ENCODE results near the gene LRRC46. TPM values are rescaled to one million over a fixed set of nuclear protein-coding genes. Genes with fewer than 3 reads are reported as not detected.

The LRRC46 gene
- total and polyA plus RNA-seq, 2 of the 13 experiments (the other 11 are each of a cell fraction or from before 2014, with no cell fraction given), result 0.09 TPM

DNA sequence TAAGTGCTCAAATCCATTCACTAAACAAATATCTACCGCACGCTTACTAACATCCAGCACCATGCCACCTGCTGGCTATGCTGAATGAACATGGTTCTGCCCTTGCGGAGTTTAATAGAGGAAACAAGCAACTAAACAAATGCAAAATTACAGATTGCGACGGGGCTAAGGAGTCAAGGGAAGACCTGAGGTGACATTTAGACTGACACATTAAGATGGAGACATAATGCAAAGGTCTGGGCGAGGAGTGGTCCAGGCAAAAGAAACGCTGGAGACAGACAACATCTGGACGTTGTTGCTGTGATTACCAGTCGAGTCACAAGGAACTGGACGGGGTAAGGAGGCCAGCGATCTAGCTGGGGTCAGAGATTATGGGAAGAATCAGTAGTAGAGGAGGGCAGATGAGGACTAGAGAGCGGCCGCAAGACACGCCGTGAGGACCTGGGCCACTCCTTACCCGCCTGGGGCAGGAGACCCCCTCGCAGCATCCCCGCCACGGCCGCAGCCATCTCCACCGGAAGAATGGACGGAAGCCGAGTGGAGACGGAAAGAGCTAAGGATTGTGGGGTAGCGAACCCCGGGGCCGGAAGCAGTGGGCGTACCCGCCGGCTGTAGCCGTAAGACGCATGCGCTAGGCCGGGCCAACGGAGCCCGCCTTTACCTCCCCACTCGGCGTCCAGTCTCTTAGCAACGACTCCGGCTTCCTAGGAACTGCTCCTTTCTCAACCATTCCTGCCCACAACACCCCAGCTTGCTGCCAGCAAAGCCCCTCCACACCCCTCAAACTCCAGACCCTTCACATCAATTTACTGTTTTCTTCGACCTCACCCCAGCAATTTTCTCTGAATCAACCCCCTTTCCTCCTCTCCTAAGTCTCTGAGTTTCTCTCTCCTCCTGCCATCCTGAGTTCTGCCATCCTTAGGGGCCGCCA is at the start of gene LRRC46, which contains the start of gene MRPL10 (continued):
- TF ChIP-seq MAFF (IDR thresholded peaks at IDR 0.05; ENCODE audit: low read depth, low read length) (no peak), ZNF160 (CRISPR knock-in tag; IDR thresholded peaks at IDR 0.05) (peak; percentile 63; the same call in 1 of the 2 replicates), ZNF788 (CRISPR knock-in tag; IDR thresholded peaks at IDR 0.05; ENCODE audit: borderline replicate concordance) (peak; percentile 81; the same call in 1 of the 2 replicates), NR2F2 (IDR thresholded peaks at IDR 0.05; ENCODE audit: borderline replicate concordance, low read depth) (0 out of 2 replicates have a peak, but pooled peaks have one; percentile 20), ZNF678 (CRISPR knock-in tag; IDR thresholded peaks at IDR 0.05) (no peak), NFATC3 (CRISPR knock-in tag; IDR thresholded peaks at IDR 0.05) (no peak), ZNF891 (CRISPR knock-in tag; IDR thresholded peaks at IDR 0.05) (peak; percentile 94; the same call in 1 of the 2 replicates), SRF (IDR thresholded peaks at IDR 0.05; ENCODE audit: low read depth, low read length) (no peak), HNRNPK (IDR thresholded peaks at IDR 0.05; ENCODE audit: low read depth, low read length, poor library complexity, severe bottlenecking) (peak; percentile 49), ZNF776 (CRISPR knock-in tag; IDR thresholded peaks at IDR 0.05) (peak; percentile 65; the same call in 1 of the 2 replicates), ZNF292 (CRISPR knock-in tag; IDR thresholded peaks at IDR 0.05; ENCODE audit: borderline replicate concordance, low read depth) (no peak; the same call in 1 of the 2 replicates), NFIB (CRISPR knock-in tag; IDR thresholded peaks at IDR 0.05; ENCODE audit: borderline replicate concordance) (no peak), ZNF557 (CRISPR knock-in tag; IDR thresholded peaks at IDR 0.05) (no peak), ZNF782 (CRISPR knock-in tag; IDR thresholded peaks at IDR 0.05; ENCODE audit: borderline replicate concordance) (peak; percentile 60; the same call in 1 of the 2 replicates)
- TF ChIP-seq, protein P1, sequence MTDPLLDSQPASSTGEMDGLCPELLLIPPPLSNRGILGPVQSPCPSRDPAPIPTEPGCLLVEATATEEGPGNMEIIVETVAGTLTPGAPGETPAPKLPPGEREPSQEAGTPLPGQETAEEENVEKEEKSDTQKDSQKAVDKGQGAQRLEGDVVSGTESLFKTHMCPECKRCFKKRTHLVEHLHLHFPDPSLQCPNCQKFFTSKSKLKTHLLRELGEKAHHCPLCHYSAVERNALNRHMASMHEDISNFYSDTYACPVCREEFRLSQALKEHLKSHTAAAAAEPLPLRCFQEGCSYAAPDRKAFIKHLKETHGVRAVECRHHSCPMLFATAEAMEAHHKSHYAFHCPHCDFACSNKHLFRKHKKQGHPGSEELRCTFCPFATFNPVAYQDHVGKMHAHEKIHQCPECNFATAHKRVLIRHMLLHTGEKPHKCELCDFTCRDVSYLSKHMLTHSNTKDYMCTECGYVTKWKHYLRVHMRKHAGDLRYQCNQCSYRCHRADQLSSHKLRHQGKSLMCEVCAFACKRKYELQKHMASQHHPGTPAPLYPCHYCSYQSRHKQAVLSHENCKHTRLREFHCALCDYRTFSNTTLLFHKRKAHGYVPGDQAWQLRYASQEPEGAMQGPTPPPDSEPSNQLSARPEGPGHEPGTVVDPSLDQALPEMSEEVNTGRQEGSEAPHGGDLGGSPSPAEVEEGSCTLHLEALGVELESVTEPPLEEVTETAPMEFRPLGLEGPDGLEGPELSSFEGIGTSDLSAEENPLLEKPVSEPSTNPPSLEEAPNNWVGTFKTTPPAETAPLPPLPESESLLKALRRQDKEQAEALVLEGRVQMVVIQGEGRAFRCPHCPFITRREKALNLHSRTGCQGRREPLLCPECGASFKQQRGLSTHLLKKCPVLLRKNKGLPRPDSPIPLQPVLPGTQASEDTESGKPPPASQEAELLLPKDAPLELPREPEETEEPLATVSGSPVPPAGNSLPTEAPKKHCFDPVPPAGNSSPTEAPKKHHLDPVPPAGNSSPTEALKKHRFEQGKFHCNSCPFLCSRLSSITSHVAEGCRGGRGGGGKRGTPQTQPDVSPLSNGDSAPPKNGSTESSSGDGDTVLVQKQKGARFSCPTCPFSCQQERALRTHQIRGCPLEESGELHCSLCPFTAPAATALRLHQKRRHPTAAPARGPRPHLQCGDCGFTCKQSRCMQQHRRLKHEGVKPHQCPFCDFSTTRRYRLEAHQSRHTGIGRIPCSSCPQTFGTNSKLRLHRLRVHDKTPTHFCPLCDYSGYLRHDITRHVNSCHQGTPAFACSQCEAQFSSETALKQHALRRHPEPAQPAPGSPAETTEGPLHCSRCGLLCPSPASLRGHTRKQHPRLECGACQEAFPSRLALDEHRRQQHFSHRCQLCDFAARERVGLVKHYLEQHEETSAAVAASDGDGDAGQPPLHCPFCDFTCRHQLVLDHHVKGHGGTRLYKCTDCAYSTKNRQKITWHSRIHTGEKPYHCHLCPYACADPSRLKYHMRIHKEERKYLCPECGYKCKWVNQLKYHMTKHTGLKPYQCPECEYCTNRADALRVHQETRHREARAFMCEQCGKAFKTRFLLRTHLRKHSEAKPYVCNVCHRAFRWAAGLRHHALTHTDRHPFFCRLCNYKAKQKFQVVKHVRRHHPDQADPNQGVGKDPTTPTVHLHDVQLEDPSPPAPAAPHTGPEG (CRISPR knock-in tag; IDR thresholded peaks at IDR 0.05), result 0 out of 2 replicates have a peak, but pooled peaks have one; percentile 64
- TF ChIP-seq, protein P2, sequence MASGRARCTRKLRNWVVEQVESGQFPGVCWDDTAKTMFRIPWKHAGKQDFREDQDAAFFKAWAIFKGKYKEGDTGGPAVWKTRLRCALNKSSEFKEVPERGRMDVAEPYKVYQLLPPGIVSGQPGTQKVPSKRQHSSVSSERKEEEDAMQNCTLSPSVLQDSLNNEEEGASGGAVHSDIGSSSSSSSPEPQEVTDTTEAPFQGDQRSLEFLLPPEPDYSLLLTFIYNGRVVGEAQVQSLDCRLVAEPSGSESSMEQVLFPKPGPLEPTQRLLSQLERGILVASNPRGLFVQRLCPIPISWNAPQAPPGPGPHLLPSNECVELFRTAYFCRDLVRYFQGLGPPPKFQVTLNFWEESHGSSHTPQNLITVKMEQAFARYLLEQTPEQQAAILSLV (CRISPR knock-in tag; IDR thresholded peaks at IDR 0.05; ENCODE audit: borderline replicate concordance), result peak; percentile 98
- TF ChIP-seq, protein P3, sequence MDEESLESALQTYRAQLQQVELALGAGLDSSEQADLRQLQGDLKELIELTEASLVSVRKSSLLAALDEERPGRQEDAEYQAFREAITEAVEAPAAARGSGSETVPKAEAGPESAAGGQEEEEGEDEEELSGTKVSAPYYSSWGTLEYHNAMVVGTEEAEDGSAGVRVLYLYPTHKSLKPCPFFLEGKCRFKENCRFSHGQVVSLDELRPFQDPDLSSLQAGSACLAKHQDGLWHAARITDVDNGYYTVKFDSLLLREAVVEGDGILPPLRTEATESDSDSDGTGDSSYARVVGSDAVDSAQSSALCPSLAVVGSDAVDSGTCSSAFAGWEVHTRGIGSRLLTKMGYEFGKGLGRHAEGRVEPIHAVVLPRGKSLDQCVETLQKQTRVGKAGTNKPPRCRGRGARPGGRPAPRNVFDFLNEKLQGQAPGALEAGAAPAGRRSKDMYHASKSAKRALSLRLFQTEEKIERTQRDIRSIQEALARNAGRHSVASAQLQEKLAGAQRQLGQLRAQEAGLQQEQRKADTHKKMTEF (CRISPR knock-in tag; IDR thresholded peaks at IDR 0.05), result peak; percentile 86
- TF ChIP-seq, protein P4, sequence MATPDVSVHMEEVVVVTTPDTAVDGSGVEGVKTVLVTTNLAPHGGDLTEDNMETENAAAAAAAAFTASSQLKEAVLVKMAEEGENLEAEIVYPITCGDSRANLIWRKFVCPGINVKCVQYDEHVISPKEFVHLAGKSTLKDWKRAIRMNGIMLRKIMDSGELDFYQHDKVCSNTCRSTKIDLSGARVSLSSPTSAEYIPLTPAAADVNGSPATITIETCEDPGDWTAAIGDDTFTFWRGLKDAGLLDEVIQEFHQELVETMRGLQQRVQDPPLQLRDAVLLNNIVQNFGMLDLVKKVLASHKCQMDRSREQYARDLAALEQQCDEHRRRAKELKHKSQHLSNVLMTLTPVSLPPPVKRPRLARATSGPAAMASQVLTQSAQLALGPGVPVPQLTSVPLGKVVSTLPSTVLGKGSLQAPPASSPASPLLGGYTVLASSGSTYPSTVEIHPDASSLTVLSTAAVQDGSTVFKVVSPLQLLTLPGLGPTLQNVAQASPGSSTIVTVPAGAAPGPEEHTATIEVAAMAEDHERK (CRISPR knock-in tag; IDR thresholded peaks at IDR 0.05; ENCODE audit: low read depth), result 0 out of 2 replicates have a peak, but pooled peaks have one; percentile 36

Measured in HepG2 (cell line).